GM10266 (cell line): Measurements from ENCODE around the gene SULT2A1.

ENCODE experiments used
- DNase-seq: peaks from one replicate; pipeline ENCODE4 v3.0.0; 2012; ENCODE audit errors: extremely low spot score
- CTCF ChIP-seq: IDR thresholded peaks from 2 replicates; pipeline ENCODE4 v1.5.1; 2012; ENCODE audit warnings: mild to moderate bottlenecking, low read depth; ENCODE audit not compliant: control insufficient read depth, insufficient read depth; ENCODE audit errors: missing control alignments

Gene SULT2A1

GRCh38 chr19:47836038-47836437 is 50.1 kb downstream of the SULT2A1 start:
- no peak for TF ChIP-seq CTCF
- no peak for DNase-seq

- no peak for DNase-seq
- no peak for TF ChIP-seq CTCF
Observed at GRCh38 chr19:47832723-47833122, 53.4 kb downstream of the SULT2A1 start.

- TF ChIP-seq CTCF, result no peak
- no peak for DNase-seq
Observed at GRCh38 chr19:47826800-47827199, 59.3 kb downstream of the SULT2A1 start.

GRCh38 chr19:47824396-47824795 is 61.7 kb downstream of the SULT2A1 start:
- no peak for DNase-seq
- no peak for TF ChIP-seq CTCF

- TF ChIP-seq CTCF, result no peak
- DNase-seq, result no peak
Observed at GRCh38 chr19:47821460-47822020, 64.6 kb downstream of the SULT2A1 start, which contains the start of gene CRX. Gene CRX, plus strand, starts transcription at chr19:47821937. Its CDS starts 12,507 bp downstream, at chr19:47834444.
